ENCODE results near the gene RHOC.

RHOC gene

GRCh38 chr1:112706505-112707220 is at the start of gene RHOC:
RHOC (minus strand) TSS chr1:112707127; CDS start chr1:112703799, 3,328 bp downstream.
- peak within 1 kb of the TSS; percentile 98 for H3K27ac ChIP-seq
- TF ChIP-seq CTCF (IDR thresholded peaks at IDR 0.05), result no peak
- peak within 1 kb of the TSS; percentile 95 for H3K4me2 ChIP-seq (ENCODE audit: low read length)
- H3K79me2 ChIP-seq, result peaks cover 2% of the 10 kb centered on the region
- peak within 1 kb of the TSS; percentile 96 for H3K9ac ChIP-seq
- H2AFZ ChIP-seq, result peak within 1 kb of the TSS; percentile 93
- H3K9me3 ChIP-seq (ENCODE audit: control insufficient read depth, low read length), result no peaks in the 10 kb centered on the region
- H3K4me3 ChIP-seq (ENCODE audit: low read depth, low read length), result peak within 1 kb of the TSS; percentile 94
- peaks cover 24% of the 10 kb centered on the region for H3K4me1 ChIP-seq
- H3K36me3 ChIP-seq (ENCODE audit: control insufficient read depth, insufficient read depth, low read length), result no peaks in the 10 kb centered on the region
- no peaks in the 10 kb centered on the region for H3K27me3 ChIP-seq (ENCODE audit: control insufficient read depth, insufficient read depth, low read length)

GRCh38 chr1:112754116-112754628 is 47.2 kb upstream of the RHOC start:
- Histone ChIP-seq H3K9ac (no peak overlapping the region), H3K36me3 (ENCODE audit: control insufficient read depth, insufficient read depth, low read length) (no peaks in the 10 kb centered on the region), H2AFZ (no peak overlapping the region), H3K9me3 (ENCODE audit: control insufficient read depth, low read length) (no peaks in the 10 kb centered on the region), H3K4me2 (ENCODE audit: low read length) (no peak overlapping the region), H3K4me1 (no peaks in the 10 kb centered on the region), H3K27me3 (ENCODE audit: control insufficient read depth, insufficient read depth, low read length) (no peaks in the 10 kb centered on the region), H3K4me3 (ENCODE audit: low read depth, low read length) (no peak overlapping the region), H3K27ac (no peak overlapping the region), H3K79me2 (no peaks in the 10 kb centered on the region)
- TF ChIP-seq CTCF (IDR thresholded peaks at IDR 0.05), result no peak

GRCh38 chr1:112748396-112748795 is 41.5 kb upstream of the RHOC start:
- H3K4me2 ChIP-seq (ENCODE audit: low read length), result no peak overlapping the region
- H3K4me3 ChIP-seq (ENCODE audit: low read depth, low read length), result no peak overlapping the region
- H3K36me3 ChIP-seq (ENCODE audit: control insufficient read depth, insufficient read depth, low read length), result no peaks in the 10 kb centered on the region
- H3K27me3 ChIP-seq (ENCODE audit: control insufficient read depth, insufficient read depth, low read length), result no peaks in the 10 kb centered on the region
- no peaks in the 10 kb centered on the region for H3K79me2 ChIP-seq
- H3K9me3 ChIP-seq (ENCODE audit: control insufficient read depth, low read length), result no peaks in the 10 kb centered on the region
- H3K27ac ChIP-seq, result no peak overlapping the region
- no peak overlapping the region for H2AFZ ChIP-seq
- no peak for TF ChIP-seq CTCF (IDR thresholded peaks at IDR 0.05)
- no peaks in the 10 kb centered on the region for H3K4me1 ChIP-seq
- H3K9ac ChIP-seq, result no peak overlapping the region

- Histone ChIP-seq H3K79me2 (no peaks in the 10 kb centered on the region), H2AFZ (peak overlapping the region; percentile 46), H3K4me2 (ENCODE audit: low read length) (no peak overlapping the region), H3K4me3 (ENCODE audit: low read depth, low read length) (no peak overlapping the region), H3K36me3 (ENCODE audit: control insufficient read depth, insufficient read depth, low read length) (no peaks in the 10 kb centered on the region), H3K9ac (no peak overlapping the region), H3K27ac (no peak overlapping the region), H3K9me3 (ENCODE audit: control insufficient read depth, low read length) (no peaks in the 10 kb centered on the region), H3K27me3 (ENCODE audit: control insufficient read depth, insufficient read depth, low read length) (no peaks in the 10 kb centered on the region), H3K4me1 (no peaks in the 10 kb centered on the region)
- no peak for TF ChIP-seq CTCF (IDR thresholded peaks at IDR 0.05)
These were observed 37.2 kb upstream of the RHOC start for GRCh38 chr1:112744009-112744578.

Measured in parathyroid adenoma (tissue), 2 donors.